Anterior cingulate cortex (tissue), 58 donors: Measurements from ENCODE around the gene MMS22L.

Experiments used
- DNase-seq, 58 donors: peaks; one replicate each; lab custom pipeline; 2025; lab: John Stamatoyannopoulos, UW

The MMS22L gene

GRCh38 chr6:97282726-97283617 lies at the start of gene MMS22L:
Gene MMS22L (minus strand): TSS chr6:97283216. CDS start chr6:97282477, 739 bp downstream.
- peak in 57 of 58 donors; percentile 21 to 87 (median 73) for DNase-seq

DNA sequence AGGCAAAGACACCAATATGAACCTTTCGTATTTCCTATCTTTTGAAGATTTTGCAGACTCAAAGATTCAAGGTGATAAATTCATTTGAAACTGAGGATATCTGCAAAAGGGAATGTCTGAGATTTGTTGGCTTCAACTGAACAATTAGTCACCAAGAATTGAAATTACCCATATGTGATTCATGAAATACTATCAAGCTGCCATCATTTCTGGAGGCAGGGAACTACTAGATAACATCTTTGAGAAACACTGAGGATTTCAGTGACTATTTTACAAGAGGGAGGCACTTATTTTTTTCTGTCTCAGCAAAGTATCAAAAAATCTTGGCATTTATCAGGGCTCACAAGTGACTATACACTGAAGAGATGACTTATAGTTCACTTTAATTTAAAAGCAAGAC lies 39.8 kb upstream of the MMS22L start:
- no peak for DNase-seq

DNA sequence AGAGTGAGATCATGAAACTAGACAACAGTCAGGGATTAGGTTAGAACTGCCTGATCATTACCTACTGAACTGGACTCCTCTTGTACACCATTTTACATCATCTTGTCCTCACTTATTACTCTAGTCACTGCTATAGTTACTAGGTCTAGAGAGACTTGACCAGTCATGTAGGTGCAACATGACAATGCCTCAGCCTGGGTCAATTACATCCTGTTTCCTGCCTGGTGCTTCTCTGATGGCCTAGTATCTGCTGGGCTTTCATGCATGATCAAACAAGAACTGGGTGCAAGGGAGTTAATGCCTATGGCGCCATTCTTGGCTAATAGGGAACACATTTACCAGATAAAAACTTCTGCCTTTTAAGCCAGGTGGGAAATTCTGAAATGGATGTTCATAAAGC lies 39.2 kb upstream of the MMS22L start:
- DNase-seq = no peak

DNA sequence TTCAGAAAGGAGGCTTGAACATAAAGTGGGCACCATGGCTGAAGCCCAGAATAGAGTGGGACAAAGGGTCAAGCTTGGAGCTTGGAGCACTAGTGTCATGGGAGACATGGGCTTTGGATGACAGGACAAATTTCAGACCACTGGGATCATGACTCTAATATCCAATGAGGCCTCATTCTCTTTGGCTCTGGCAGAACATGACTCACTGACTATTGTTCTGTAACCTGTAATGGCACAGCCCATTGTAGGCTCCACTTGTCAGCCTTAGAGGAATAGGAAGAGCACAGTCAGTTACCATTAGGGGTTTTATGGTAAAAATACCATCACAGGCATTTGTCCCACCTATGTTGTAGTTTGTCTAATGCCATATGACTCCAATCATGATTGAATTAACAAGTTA lies 34.0 kb upstream of the MMS22L start:
- no peak for DNase-seq

- DNase-seq = no peak
Measured at GRCh38 chr6:97312241-97312640, 29.2 kb upstream of the MMS22L start.

DNA sequence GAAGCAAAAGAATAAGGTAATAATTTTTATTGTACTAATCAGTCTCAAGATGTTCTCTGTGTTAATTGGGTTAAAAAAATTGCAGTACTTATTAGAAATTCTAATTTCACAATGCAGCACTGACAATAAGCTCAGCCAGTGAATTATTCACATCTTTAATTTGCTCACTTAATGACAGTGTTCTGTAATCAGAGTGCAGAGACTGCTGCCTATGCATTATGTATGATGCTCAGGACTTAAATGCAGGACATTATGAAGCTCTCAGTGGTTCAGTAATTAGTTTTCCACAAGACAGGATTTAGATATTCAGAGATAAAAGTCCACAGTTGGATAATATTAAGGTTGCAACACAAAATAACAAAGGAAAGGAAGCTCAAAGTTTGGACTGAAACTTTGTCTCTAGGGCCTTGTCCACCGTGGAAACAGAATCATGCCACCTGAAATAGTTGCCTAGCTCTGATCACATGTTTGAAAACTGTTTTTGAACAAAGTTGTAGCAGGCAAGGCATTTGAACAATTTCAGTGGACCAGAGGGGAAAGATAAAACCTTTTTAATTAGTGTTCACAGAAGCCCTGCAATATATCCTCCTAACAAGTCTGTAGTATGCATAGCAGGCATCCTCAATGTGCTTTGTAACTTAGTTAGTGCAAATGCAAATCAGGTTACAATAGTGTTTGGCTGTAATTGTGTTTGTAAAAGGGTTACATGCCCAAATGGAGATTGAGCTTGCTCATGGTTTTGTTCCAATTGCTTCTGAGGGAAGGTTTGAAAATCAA lies 23.7 kb upstream of the MMS22L start:
- DNase-seq = no peak

- peak in 2 of 58 donors; percentile 1 to 11 for DNase-seq
Measured at GRCh38 chr6:97305414-97306066, 22.5 kb upstream of the MMS22L start.

DNA sequence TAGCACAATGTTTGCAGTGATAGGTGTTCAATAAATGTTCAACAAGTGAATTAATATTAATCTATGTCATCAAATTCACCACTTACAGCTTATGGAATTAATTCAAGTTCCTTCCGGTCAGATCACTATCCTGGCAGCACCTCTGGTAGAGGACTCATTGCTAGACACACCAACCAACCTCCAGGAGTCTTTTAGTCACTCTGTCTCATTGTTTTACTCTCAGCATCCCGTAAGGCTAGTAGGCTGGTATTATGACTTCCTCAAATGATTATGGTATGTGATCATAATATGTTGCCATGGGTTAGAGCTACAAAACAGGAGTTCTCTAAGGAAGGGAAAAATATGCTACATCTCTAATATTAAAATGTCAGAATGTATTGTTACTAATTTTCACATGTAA lies 21.7 kb upstream of the MMS22L start:
- DNase-seq = no peak

GRCh38 chr6:97294451-97294850 lies 11.4 kb upstream of the MMS22L start:
- DNase-seq = no peak

DNA sequence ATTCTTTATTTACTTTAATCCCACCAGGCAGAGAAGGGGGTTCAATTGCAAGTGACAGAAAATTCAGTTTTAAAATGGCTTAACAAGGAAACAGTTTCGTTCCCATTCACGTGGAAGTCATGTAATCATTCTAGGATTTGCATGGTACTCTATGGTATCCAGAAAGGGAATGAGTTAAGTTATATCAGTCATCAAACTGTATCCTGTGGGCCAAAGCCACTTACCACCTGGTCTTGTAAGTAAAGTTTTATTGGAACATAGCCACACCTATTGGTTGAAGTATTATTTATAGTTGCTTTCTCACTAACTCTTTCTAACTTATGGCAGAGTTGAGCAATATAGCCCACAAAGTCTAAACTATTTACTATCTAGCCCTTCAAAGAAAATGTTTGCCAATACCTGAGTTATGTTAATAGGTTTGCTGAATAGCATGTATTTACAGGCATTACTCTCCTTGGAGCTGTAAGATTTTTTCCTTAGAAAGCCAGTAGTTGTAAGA lies 10.2 kb upstream of the MMS22L start:
- no peak for DNase-seq

DNA sequence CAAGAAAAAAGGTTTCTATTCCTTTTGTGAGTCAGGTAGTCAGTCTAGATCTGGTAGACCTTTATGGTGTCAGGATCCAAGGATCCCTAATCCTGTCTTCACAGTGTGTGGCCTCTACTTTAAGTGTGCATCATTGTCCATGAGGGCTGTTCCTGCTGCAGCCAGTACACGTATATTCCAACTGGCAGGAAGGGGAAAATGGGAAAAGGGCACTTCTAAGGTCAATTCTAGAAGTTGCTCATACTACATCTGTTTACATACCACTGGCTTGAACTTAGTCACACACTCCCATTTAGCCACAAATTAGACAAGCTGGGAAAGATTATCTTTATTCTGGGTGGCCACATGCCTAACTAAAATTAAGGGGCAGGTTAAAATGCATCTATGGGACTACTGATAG lies 9.7 kb upstream of the MMS22L start:
- no peak for DNase-seq

DNA sequence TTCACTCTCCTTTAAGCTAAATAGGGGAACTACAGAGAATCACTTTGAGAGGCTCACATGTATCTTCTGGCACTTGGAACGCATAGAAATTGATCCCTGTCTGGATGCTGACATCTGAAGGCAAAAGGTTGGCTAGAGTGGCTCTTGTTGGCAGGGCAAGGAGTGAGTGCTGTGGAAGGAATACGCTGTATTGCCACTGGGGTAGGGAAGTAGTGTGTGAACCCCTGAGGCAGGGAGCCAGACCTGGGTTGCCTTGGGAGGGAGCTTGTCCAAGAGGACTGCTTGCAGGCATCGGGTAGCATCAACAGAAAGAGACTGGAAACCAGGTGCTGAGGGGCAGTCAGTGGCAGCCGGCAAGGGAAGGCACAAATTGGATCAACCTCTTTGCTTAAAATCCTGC lies 8.9 kb upstream of the MMS22L start:
- DNase-seq = no peak

GRCh38 chr6:97289332-97289731 lies 6.3 kb upstream of the MMS22L start:
- DNase-seq = no peak

GRCh38 chr6:97288188-97288587 lies 5.2 kb upstream of the MMS22L start:
- no peak for DNase-seq

DNA sequence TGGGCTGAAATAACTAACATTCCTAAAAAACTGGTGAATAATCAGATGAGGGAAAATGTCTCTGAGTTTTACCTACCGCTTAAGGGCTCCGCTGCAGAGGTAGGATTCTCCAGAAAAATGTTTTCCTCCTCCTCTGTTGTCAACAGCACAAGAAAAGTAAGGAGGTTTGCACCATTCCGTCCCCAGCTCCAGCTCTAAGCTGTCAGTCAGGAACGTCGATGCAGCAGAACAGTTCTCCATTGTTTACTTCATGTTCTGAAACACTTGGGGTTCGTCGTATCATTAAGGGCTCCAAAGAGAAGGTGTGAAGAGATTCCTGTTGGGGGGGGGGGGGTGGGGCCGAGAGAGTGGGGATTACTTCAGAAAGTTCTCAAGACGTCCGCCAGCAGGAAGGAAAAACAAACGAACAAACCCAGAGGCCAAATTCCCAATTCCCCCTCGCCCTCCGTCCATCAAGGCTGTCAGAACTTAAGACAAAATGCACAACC lies 734 bp downstream of the MMS22L start:
- DNase-seq = no peak

DNA sequence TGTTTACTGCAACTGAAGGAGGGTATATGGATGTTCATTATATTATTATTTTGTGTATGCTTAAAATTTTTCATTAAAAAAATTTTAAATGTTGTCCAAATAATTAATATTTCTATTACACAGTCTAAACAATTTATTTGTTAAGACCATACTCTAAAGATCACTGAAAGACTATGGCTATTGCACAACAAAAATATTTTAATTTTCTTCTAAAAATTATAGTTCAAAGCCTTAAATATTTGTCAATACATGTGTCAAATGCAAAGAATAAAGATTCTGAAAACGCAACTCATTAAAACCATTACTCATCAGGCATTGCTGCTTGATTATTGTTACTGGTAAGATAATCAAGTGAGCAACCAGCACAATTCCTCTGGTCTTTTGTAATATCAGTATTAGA lies 2.2 kb downstream of the MMS22L start:
- no peak for DNase-seq

GRCh38 chr6:97275804-97276203 lies 7.2 kb downstream of the MMS22L start:
- DNase-seq = no peak

GRCh38 chr6:97269821-97270220 lies 13.2 kb downstream of the MMS22L start:
- no peak for DNase-seq

GRCh38 chr6:97262676-97263075 lies 20.3 kb downstream of the MMS22L start:
- DNase-seq = no peak

DNA sequence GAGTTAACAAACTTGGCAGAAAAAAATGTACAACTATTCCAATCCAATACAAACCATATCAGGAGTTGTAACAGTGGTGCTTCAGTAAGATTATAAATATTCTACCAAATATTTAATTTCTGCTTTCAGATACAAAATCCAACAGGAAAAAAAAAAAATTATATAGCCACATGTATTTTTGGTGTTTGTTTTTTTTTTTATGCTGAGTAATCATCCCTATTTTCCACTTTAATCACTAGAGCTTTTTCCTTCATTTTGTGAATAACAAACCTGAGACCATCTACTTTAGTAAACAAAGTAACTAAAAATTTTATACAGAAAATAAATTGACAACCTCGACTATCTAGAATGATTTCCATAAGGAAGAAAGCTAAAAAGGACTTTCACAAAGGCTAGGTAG lies 36.2 kb downstream of the MMS22L start:
- DNase-seq = no peak

GRCh38 chr6:97240222-97240621 lies 42.8 kb downstream of the MMS22L start:
- no peak for DNase-seq
